ENCODE results near the gene LCN10.

The LCN10 gene

GRCh38 chr9:136754059-136754572 lies 11.4 kb upstream of the LCN10 start:
- no peak for DNase-seq

DNA sequence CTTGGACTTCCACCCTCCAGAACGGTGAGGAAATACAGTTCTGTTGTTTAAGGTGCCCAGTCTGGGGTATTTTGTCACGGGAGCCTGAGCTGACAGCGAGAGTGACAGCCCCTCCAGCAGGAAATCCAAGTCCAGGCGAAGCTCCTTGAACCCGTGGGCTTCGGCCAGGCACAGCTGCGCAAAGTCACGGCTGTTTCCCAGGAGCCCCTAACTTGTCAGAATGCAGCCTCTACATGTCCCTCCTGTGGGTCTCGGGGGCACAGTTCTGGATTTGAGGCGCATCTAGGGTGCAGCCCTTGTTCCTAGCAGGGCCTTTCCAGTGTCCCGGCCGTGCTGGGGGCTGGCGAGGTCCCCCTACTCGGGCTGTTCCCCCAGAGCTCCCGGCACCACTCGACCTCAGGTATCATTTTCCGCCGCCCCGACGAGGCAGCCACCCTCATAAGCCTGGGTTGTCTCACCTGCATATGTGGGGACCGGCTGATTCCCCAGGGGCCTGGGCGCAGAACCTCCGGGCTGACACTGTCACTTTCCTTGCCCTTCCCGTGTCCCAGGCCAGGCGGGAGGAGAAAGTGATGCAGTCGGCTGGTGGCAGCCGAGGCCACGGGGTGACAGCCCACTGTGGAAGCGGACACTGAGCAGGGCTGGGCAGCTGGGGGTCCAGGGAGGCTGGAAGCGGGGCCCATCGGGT lies 10.8 kb upstream of the LCN10 start:
- no peak for DNase-seq

- DNase-seq, result no peak
These were observed 9.1 kb upstream of the LCN10 start for GRCh38 chr9:136751814-136752213.

GRCh38 chr9:136751244-136751643 lies 8.5 kb upstream of the LCN10 start:
- DNase-seq, result no peak

DNA sequence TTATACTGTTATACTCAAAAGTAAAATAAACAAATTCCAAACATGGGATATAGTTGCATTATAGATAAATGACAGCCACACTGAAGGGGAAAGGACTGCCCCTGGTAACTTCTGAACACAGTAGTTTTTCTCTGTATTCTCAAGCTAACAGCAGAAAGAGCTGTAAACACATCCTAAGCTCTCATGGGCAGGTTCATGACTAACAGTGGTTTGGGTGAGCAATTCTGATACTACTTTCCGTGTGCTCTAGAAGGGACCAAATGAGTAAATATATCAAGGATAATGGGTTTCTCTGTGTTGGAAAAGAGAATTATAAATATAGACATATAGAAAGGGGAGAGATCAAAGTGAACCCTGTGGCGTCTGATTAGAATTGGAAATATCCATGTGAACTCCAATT lies 7.8 kb upstream of the LCN10 start:
- DNase-seq, result no peak

- DNase-seq, result no peak
These were observed 6.2 kb upstream of the LCN10 start for GRCh38 chr9:136748666-136749611.

DNA sequence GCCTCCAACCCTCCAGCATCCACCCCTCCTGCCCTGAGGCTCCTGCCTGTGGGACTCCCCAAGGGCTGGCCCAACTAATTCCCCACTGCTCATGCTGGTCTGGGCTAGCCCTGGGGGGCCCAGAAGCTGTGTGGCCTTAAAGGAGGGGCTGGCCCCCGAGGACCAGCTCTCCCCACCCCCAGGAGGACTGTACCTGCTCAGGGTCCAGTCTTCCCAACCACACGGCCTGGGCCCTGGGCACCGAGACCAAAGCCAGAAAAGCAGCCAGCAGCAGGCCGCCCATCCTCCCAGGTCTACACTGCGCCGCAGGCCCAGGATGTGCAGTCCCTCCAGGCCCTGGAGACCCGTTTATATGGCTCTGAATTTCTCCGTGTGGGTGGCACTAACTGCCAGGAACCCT lies 5.5 kb upstream of the LCN10 start, which contains the start of gene LCN6:
Gene LCN6, minus strand, starts transcription at position 325 of the 400 bp plus-strand sequence. Its CDS starts 42 bp downstream, at position 283.
- DNase-seq, result no peak

DNA sequence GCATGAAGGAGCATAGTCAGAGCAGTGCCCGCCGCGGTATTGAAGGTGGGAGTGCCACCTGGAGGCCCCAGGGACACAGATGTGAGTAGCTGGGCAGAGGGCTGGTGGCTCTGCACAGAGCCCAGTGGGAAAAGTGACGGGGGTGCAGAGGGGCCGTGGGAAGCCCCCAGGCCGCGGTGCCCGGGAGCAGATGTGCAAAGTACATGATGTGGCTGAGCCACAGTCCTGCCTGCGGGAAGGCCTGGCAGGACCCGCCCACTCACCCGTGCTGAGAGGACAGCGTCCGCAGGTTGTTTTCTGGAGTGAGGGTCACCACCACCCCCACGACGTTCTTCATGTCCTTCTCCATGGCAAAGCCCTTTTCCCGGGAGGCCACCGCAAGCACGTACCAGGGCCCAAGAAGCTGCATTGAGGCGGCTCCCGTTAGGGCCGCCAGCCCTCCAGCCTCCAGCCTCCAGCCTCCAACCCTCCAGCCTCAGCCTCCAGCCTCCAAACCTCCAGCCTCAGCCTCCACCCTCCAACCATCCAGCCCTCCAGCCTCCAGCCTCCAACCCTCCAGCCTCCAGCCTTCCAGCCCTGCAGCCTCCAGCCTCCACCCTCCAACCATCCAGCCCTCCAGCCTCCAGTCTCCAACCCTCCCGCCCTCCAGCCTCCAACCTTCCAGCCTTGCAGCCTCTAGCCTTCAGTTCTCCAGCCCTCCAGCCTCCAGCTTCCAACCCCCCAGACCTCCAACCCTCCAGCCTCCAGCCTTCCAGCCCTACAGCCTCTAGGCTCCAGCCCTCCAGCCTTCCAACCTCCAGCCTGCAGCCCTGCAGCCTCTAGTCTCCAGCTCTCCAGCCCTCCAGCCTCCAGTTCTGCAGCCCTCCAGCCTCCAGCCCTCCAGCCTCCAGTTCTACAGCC lies 4.7 kb upstream of the LCN10 start:
- DNase-seq, result no peak

GRCh38 chr9:136746621-136747020 lies 3.9 kb upstream of the LCN10 start:
- no peak for DNase-seq

DNA sequence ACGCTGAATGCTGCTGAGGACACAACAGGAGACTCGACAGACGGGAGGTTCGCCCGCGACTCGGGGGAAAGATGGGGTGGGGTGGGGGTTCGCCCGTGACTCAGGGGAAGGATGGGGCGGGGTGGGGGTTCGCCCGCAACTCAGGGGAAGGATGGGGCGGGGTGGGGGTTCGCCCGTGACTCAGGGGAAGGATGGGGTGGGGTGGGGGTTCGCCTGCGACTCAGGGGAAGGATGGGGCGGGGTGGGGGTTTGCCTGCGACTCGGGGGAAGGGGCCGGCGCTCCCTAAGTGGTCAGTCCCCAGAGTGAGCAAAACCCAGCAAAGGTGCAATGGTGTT lies 3.4 kb upstream of the LCN10 start:
- DNase-seq, result no peak

GRCh38 chr9:136745389-136746154 lies 2.8 kb upstream of the LCN10 start:
- no peak for DNase-seq

GRCh38 chr9:136744773-136745172 lies 2.0 kb upstream of the LCN10 start:
- no peak for DNase-seq

GRCh38 chr9:136743639-136744211 lies 985 bp upstream of the LCN10 start:
- DNase-seq, result no peak

GRCh38 chr9:136741883-136742571 lies 713 bp downstream of the LCN10 start:
- no peak for DNase-seq

DNA sequence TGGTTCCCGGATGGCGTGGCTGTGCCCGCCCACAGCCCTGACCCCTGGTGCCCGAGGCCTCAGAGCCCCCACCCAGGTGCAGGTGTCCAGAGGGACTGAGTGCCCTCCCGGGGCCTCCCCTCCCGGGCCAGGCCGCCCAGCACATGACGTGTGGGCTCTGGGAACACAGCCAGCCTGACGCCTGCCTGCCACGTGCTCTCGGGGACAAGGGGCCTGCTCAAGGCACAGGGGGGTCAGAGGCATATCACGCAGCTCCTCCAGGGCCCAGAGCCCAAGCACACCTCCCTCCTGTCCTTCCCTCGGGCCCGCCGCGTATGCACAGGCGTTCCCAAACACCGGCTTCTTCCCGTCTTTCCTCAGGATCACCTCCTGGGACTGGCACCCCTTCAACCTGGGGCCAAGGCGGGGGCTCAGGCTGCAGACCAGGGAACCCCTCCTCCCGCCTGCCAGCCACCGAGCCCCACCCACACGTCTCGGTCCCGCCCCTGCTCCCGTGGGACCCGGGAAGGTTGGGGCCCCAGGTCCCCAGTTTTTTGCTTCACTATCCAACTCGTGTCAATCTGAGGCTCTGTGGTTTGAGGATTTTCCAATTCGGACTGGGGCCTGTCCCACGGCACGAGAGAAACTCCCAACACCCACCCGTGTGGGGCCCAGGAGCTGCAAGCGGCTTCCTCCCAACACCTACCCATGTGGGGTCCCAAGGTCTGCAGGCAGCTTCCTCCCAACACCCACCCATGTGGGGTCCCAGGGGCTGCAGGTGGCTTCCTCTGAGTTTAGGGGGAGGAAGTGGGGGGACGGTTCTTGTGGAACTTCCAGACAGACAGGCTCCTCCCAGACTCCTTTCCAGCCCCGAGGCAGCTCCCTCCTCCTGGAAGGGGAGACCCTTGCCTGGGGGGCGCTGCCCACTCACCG lies 1.5 kb downstream of the LCN10 start:
- no peak for DNase-seq

DNA sequence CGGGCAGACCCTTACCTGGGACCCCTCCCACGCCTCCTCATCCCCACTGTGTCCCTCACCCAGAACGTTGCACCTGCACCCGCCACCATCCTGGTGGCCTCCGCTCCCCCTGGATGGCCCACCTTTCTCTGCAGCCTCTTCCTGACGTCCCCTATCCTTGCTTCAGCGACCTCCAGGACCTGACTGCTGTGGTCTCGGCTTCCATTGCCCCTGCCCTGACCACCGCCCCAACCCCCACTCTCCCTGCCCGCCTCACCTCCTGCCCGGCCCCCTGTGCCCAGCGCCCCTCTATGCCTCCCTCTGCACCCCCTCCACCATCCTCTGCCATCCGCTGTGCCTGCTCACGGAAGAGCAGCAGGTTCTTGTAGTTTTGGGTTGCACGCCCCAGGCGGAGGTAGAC lies 2.2 kb downstream of the LCN10 start:
- no peak for DNase-seq

- no peak for DNase-seq
These were observed 2.7 kb downstream of the LCN10 start for GRCh38 chr9:136740069-136740468.

- DNase-seq, result no peak
These were observed 3.2 kb downstream of the LCN10 start for GRCh38 chr9:136739509-136739908.

GRCh38 chr9:136738960-136739359 lies 3.8 kb downstream of the LCN10 start:
- no peak for DNase-seq

Data from hippocampal formation (tissue), 2 donors.